ENCODE data around the gene PPP1R3E.
"Not testable (repeated sequence)": the region's sequence is repeated elsewhere in the genome, so short reads cannot be mapped to it uniquely, and the experiment has no call there.

The PPP1R3E gene

DNA sequence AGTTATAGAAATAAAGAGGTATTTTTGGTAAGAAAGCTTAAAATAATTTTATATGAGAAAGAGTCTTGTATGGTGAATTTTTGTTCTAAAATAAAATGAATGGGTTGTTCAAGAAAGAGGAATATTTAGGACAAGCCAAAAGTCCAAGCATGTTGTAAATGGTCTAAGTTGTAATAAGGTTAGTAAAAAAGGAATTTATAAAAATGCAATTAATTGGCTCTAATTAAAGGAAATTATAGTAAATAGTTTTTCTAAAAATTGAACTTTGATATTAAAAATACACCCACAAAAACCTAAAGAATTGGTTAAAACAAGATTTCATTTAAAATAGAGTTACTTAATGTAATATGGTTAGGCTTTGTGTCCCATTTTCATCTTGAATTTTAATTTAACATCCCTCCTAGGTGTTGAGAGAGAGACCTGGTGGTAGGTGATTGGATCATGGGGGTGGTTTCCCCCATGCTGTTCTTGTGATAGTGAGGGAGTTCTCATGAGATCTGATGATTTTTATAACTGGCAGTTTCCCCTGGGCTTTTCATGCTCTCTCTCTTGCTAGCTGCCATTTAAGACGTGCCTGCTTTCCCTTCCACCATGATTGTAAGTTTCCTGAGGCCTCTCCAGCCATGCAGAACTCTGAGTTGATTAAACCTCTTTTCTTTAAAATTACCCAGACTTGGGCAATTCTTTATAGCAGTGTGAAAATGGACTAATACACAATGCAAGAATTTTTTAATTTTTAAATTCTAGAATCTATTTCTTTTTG lies 37.0 kb upstream of the PPP1R3E start:
- DNase-seq (ENCODE audit: low spot score) (no peak), ATAC-seq (ENCODE audit: low read depth) (no peak)
- peaks cover 4% of the 10 kb centered on the region for H3K9me3 ChIP-seq (ENCODE audit: severe bottlenecking)
- H3K36me3 ChIP-seq (ENCODE audit: low read depth), result no peaks in the 10 kb centered on the region
- no peaks in the 10 kb centered on the region for H3K4me1 ChIP-seq (ENCODE audit: insufficient read depth, poor library complexity, severe bottlenecking)
- no peak overlapping the region for H3K27ac ChIP-seq (ENCODE audit: poor library complexity, severe bottlenecking)
- no peak overlapping the region for H3K4me3 ChIP-seq (ENCODE audit: severe bottlenecking)
- TF ChIP-seq, protein P1, sequence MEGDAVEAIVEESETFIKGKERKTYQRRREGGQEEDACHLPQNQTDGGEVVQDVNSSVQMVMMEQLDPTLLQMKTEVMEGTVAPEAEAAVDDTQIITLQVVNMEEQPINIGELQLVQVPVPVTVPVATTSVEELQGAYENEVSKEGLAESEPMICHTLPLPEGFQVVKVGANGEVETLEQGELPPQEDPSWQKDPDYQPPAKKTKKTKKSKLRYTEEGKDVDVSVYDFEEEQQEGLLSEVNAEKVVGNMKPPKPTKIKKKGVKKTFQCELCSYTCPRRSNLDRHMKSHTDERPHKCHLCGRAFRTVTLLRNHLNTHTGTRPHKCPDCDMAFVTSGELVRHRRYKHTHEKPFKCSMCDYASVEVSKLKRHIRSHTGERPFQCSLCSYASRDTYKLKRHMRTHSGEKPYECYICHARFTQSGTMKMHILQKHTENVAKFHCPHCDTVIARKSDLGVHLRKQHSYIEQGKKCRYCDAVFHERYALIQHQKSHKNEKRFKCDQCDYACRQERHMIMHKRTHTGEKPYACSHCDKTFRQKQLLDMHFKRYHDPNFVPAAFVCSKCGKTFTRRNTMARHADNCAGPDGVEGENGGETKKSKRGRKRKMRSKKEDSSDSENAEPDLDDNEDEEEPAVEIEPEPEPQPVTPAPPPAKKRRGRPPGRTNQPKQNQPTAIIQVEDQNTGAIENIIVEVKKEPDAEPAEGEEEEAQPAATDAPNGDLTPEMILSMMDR (IDR thresholded peaks at IDR 0.05; ENCODE audit: poor library complexity, severe bottlenecking), result no peak
- H3K27me3 ChIP-seq (ENCODE audit: insufficient read depth, poor library complexity, severe bottlenecking), result no peaks in the 10 kb centered on the region

DNA sequence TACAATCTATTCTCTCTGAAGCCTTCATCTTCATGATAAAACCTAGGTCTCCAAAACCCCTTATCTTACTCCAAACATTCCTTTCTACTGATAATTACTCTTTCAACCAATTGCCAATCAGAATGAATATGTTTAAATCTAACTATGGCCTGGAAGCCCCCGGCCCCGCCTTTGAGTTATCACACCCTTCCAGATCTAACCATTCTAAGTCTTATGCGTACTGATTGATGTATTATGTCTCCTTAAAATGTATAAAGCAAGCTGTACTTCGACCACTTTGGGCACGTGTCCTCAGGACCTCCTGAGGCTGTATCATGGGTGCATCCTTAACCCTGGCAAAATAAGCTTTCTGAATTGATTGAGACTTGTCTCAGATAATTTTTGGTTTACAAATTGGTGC lies 33.0 kb upstream of the PPP1R3E start:
- Histone ChIP-seq H3K36me3 (ENCODE audit: low read depth) (no peaks in the 10 kb centered on the region), H3K9me3 (ENCODE audit: severe bottlenecking) (peaks cover 4% of the 10 kb centered on the region), H3K4me3 (ENCODE audit: severe bottlenecking) (no peak overlapping the region), H3K27me3 (ENCODE audit: insufficient read depth, poor library complexity, severe bottlenecking) (no peaks in the 10 kb centered on the region), H3K4me1 (ENCODE audit: insufficient read depth, poor library complexity, severe bottlenecking) (no peaks in the 10 kb centered on the region), H3K27ac (ENCODE audit: poor library complexity, severe bottlenecking) (no peak overlapping the region)
- ATAC-seq (ENCODE audit: low read depth), result no peak
- no peak for DNase-seq (ENCODE audit: low spot score)
- TF ChIP-seq, protein P1 (IDR thresholded peaks at IDR 0.05; ENCODE audit: poor library complexity, severe bottlenecking), result no peak

DNA sequence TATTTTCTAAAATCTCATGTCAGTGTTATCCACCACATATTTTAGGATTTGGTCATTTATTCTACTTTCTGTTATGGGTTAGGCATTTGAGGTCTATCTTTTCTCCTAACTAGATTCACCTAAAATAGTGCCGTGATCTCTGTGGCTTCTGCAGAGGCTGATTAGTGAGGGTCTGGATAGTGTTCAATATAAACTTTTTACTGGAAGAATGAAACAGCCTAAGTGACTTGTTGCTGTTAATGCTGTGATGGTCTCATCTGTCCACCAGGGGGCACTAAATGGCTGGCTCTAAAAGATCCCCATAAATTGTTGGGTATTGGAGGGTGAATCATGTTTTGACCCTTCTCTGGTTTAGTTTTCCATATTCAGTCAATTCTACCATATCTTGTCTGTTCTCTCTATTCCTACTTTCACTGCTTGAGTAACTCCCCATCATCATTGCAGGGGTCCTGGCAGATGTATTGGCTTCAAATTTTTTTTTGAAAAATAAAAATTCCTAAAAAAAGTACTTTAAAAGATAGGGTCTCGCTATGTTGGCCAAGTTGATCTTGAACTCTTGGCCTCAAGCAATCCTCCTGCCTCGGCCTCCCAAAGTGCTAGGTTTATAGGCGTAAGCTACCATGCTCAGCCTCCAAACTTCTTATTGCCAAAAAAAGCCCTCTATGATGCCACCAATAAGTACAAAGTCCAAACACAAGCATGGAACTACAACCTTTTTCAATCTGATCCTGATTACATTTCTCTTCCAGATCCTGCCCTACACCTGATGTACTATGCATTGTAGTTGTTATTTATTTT lies 25.5 kb upstream of the PPP1R3E start:
- Histone ChIP-seq H3K27ac (ENCODE audit: poor library complexity, severe bottlenecking) (no peak overlapping the region), H3K4me1 (ENCODE audit: insufficient read depth, poor library complexity, severe bottlenecking) (no peaks in the 10 kb centered on the region), H3K9me3 (ENCODE audit: severe bottlenecking) (no peaks in the 10 kb centered on the region), H3K36me3 (ENCODE audit: low read depth) (peaks cover 20% of the 10 kb centered on the region), H3K4me3 (ENCODE audit: severe bottlenecking) (no peak overlapping the region), H3K27me3 (ENCODE audit: insufficient read depth, poor library complexity, severe bottlenecking) (no peaks in the 10 kb centered on the region)
- DNase-seq (ENCODE audit: low spot score) (no peak), ATAC-seq (ENCODE audit: low read depth) (peak; percentile 75)
- TF ChIP-seq, protein P1 (IDR thresholded peaks at IDR 0.05; ENCODE audit: poor library complexity, severe bottlenecking), result peak; percentile 98

DNA sequence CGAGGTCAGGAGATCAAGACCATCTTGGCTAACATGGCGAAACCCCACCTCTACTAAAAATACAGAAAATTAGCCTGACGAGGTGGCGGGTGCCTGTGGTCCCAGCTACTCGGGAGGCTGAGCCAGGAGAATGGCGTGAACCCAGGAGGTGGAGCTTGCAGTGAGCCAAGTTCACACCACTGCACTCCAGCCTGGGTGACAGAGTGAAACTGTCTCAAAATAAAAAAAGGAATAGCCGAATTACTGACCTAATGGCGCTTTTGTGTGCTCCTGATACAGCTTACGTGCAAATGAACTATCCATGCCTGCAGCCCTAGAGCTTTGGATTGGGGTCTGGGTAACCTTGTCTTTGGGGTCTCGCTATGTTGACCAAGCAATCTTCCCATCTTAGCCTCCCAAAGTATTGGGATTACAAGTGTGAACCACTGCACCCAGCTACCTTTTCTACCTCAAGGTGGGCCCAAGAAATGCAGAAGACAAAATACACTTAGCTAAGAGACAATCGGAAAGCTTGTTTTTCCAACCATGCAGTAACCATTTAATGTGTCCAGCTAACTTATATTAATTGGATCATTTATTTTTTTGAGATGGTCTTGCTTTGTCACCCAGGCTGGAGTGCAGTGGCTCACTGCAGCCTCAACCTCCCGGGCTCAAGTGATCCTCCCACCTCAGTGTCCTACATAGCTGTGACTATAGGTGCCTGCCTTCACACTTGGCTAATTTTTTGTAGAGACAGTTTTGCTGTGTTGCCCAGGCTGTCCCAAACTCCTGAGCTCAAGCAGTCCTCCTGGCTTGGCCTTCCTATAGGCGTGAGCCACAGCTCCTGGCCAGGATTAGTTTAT lies 24.1 kb upstream of the PPP1R3E start:
- Histone ChIP-seq H3K4me3 (ENCODE audit: severe bottlenecking) (no peak overlapping the region), H3K27ac (ENCODE audit: poor library complexity, severe bottlenecking) (no peak overlapping the region), H3K9me3 (ENCODE audit: severe bottlenecking) (no peaks in the 10 kb centered on the region), H3K36me3 (ENCODE audit: low read depth) (peaks cover 32% of the 10 kb centered on the region), H3K4me1 (ENCODE audit: insufficient read depth, poor library complexity, severe bottlenecking) (peaks cover 7% of the 10 kb centered on the region), H3K27me3 (ENCODE audit: insufficient read depth, poor library complexity, severe bottlenecking) (no peaks in the 10 kb centered on the region)
- DNase-seq (ENCODE audit: low spot score) (no peak), ATAC-seq (ENCODE audit: low read depth) (peak; percentile 5; the same call in 2 of the 3 replicates)
- TF ChIP-seq, protein P1 (IDR thresholded peaks at IDR 0.05; ENCODE audit: poor library complexity, severe bottlenecking), result no peak

DNA sequence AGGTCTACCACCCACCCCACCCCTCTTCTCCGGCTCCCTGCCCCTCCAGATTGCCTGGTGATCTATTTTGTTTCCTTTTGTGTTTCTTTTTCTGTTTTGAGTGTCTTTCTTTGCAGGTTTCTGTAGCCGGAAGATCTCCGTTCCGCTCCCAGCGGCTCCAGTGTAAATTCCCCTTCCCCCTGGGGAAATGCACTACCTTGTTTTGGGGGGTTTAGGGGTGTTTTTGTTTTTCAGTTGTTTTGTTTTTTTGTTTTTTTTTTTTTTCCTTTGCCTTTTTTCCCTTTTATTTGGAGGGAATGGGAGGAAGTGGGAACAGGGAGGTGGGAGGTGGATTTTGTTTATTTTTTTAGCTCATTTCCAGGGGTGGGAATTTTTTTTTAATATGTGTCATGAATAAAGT lies 23.1 kb upstream of the PPP1R3E start:
- H3K4me3 ChIP-seq (ENCODE audit: severe bottlenecking); H3K4me1 ChIP-seq (ENCODE audit: insufficient read depth, poor library complexity, severe bottlenecking); DNase-seq (ENCODE audit: low spot score); ATAC-seq (ENCODE audit: low read depth); H3K9me3 ChIP-seq (ENCODE audit: severe bottlenecking); H3K27me3 ChIP-seq (ENCODE audit: insufficient read depth, poor library complexity, severe bottlenecking); H3K27ac ChIP-seq (ENCODE audit: poor library complexity, severe bottlenecking): not testable (repeated sequence)
- peaks cover 32% of the 10 kb centered on the region for H3K36me3 ChIP-seq (ENCODE audit: low read depth)

Data from RWPE2 (cell line).